BLaER1 (cell line): ENCODE measurements around the gene STOML1.

Experiments
- H3K27ac ChIP-seq: shearing (Covaris generic); formaldehyde crosslinking; 2 replicates; pipeline ENCODE4 v1.8.1; 2022
- H3K27me3 ChIP-seq: shearing (Covaris generic); formaldehyde crosslinking; 2 replicates; pipeline ENCODE4 v1.8.1; 2022
- H3K36me3 ChIP-seq: shearing (Covaris generic); formaldehyde crosslinking; 2 replicates; pipeline ENCODE4 v1.8.1; 2022
- H3K4me1 ChIP-seq: shearing (Covaris generic); formaldehyde crosslinking; 2 replicates; pipeline ENCODE4 v1.8.1; 2022
- H3K4me2 ChIP-seq: shearing (Covaris generic); formaldehyde crosslinking; 2 replicates; pipeline ENCODE4 v1.8.1; 2022
- H3K4me3 ChIP-seq: shearing (Covaris generic); formaldehyde crosslinking; 2 replicates; pipeline ENCODE4 v1.8.1; 2022
- H3K9ac ChIP-seq: shearing (Covaris generic); formaldehyde crosslinking; 2 replicates; pipeline ENCODE4 v1.8.1; 2022
- H3K9me3 ChIP-seq: shearing (Covaris generic); formaldehyde crosslinking; 2 replicates; pipeline ENCODE4 v1.8.1; 2022
- H4K20me1 ChIP-seq: shearing (Covaris generic); formaldehyde crosslinking; 2 replicates; pipeline ENCODE4 v1.8.1; 2022
- Cebpa-rat ChIP-seq: shearing (Covaris generic); IDR thresholded peaks from 2 replicates; pipeline ENCODE4 v1.8.1; 2022

STOML1 gene

GRCh38 chr15:73996267-73996666 is 4.2 kb upstream of the STOML1 start:
- H3K4me3 ChIP-seq: peak overlapping the region; percentile 88
- peaks cover 50% of the 10 kb centered on the region for H4K20me1 ChIP-seq
- H3K36me3 ChIP-seq: peaks cover 29% of the 10 kb centered on the region
- no peak overlapping the region for H3K27ac ChIP-seq
- peak overlapping the region; percentile 97 for H3K4me2 ChIP-seq
- peaks cover 74% of the 10 kb centered on the region for H3K4me1 ChIP-seq
- no peaks in the 10 kb centered on the region for H3K9me3 ChIP-seq
- TF ChIP-seq Cebpa-rat: no peak
- no peak overlapping the region for H3K9ac ChIP-seq
- H3K27me3 ChIP-seq: no peaks in the 10 kb centered on the region

- Histone ChIP-seq H3K27ac (peak overlapping the region; percentile 87), H4K20me1 (peaks cover 39% of the 10 kb centered on the region)
Observed at GRCh38 chr15:73994912-73995622, 3.0 kb upstream of the STOML1 start.

GRCh38 chr15:73994413-73994883 is 2.4 kb upstream of the STOML1 start, which contains the start of gene PML:
Gene PML, plus strand, starts transcription at chr15:73994716. Its CDS starts 97 bp downstream, at chr15:73994813.
- Histone ChIP-seq H4K20me1 (peaks cover 33% of the 10 kb centered on the region), H3K9me3 (no peaks in the 10 kb centered on the region), H3K4me3 (peak within 1 kb of the TSS; percentile 88), H3K36me3 (peaks cover 16% of the 10 kb centered on the region), H3K4me1 (peaks cover 75% of the 10 kb centered on the region), H3K27me3 (no peaks in the 10 kb centered on the region), H3K4me2 (peak within 1 kb of the TSS; percentile 97), H3K9ac (peak within 1 kb of the TSS; percentile 86), H3K27ac (peak within 1 kb of the TSS; percentile 87)
- TF ChIP-seq Cebpa-rat: no peak

More at GRCh38 chr15:73994912-73995622, 3.0 kb upstream of the STOML1 start:
- Histone ChIP-seq H3K4me1 (peaks cover 81% of the 10 kb centered on the region), H3K4me3 (peak overlapping the region; percentile 88), H3K9ac (peak overlapping the region; percentile 86), H3K36me3 (peaks cover 20% of the 10 kb centered on the region), H3K27me3 (no peaks in the 10 kb centered on the region), H3K9me3 (no peaks in the 10 kb centered on the region), H3K4me2 (peak overlapping the region; percentile 97)
- TF ChIP-seq Cebpa-rat: no peak

- Histone ChIP-seq H3K4me3 (peak overlapping the region; percentile 88; the same call in 1 of the 2 replicates), H3K4me2 (peak overlapping the region; percentile 97), H3K27me3 (no peaks in the 10 kb centered on the region), H3K9ac (no peak overlapping the region), H3K4me1 (peaks cover 65% of the 10 kb centered on the region), H3K9me3 (no peaks in the 10 kb centered on the region), H3K27ac (no peak overlapping the region), H3K36me3 (peaks cover 8% of the 10 kb centered on the region), H4K20me1 (peaks cover 23% of the 10 kb centered on the region)
- no peak for TF ChIP-seq Cebpa-rat
Observed at GRCh38 chr15:73993211-73993994, 1.3 kb upstream of the STOML1 start.

- no peaks in the 10 kb centered on the region; the same call in 1 of the 2 replicates for H3K36me3 ChIP-seq
- peak overlapping the region; percentile 67; the same call in 1 of the 2 replicates for H3K27ac ChIP-seq
- H3K9me3 ChIP-seq: no peaks in the 10 kb centered on the region
- H4K20me1 ChIP-seq: peaks cover 14% of the 10 kb centered on the region
- peak overlapping the region; percentile 87 for H3K4me3 ChIP-seq
- TF ChIP-seq Cebpa-rat: no peak
- no peaks in the 10 kb centered on the region for H3K27me3 ChIP-seq
- H3K9ac ChIP-seq: peak overlapping the region; percentile 83; the same call in 1 of the 2 replicates
- H3K4me2 ChIP-seq: peak overlapping the region; percentile 96
- H3K4me1 ChIP-seq: peaks cover 65% of the 10 kb centered on the region
Observed at GRCh38 chr15:73992594-73992898, 451 bp upstream of the STOML1 start.

- H4K20me1 ChIP-seq: peaks cover 1% of the 10 kb centered on the region; the same call in 1 of the 2 replicates
- no peaks in the 10 kb centered on the region for H3K36me3 ChIP-seq
- no peaks in the 10 kb centered on the region for H3K9me3 ChIP-seq
- H3K27ac ChIP-seq: no peak overlapping the region
- H3K27me3 ChIP-seq: no peaks in the 10 kb centered on the region
- H3K4me1 ChIP-seq: peaks cover 54% of the 10 kb centered on the region
- H3K9ac ChIP-seq: peak overlapping the region; percentile 83
- no peak for TF ChIP-seq Cebpa-rat
- peak overlapping the region; percentile 96 for H3K4me2 ChIP-seq
- H3K4me3 ChIP-seq: peak overlapping the region; percentile 87
Observed at GRCh38 chr15:73991260-73991659, 835 bp downstream of the STOML1 start.

GRCh38 chr15:73990250-73991005 is 1.7 kb downstream of the STOML1 start:
- 0 out of 2 replicates have a peak overlapping the region, but pooled peaks have one; percentile 96 for H3K4me2 ChIP-seq
- no peak overlapping the region for H3K27ac ChIP-seq
- peaks cover 51% of the 10 kb centered on the region for H3K4me1 ChIP-seq
- no peaks in the 10 kb centered on the region for H3K9me3 ChIP-seq
- H4K20me1 ChIP-seq: peaks cover 5% of the 10 kb centered on the region
- TF ChIP-seq Cebpa-rat: no peak
- H3K27me3 ChIP-seq: no peaks in the 10 kb centered on the region
- H3K4me3 ChIP-seq: no peak overlapping the region
- no peaks in the 10 kb centered on the region for H3K36me3 ChIP-seq
- H3K9ac ChIP-seq: no peak overlapping the region

- peaks cover 17% of the 10 kb centered on the region for H4K20me1 ChIP-seq
- H3K36me3 ChIP-seq: no peaks in the 10 kb centered on the region
- H3K4me3 ChIP-seq: no peak overlapping the region
- H3K9ac ChIP-seq: no peak overlapping the region
- H3K9me3 ChIP-seq: no peaks in the 10 kb centered on the region
- H3K4me1 ChIP-seq: peaks cover 60% of the 10 kb centered on the region
- H3K27me3 ChIP-seq: no peaks in the 10 kb centered on the region
- no peak overlapping the region for H3K4me2 ChIP-seq
- no peak for TF ChIP-seq Cebpa-rat
- no peak overlapping the region for H3K27ac ChIP-seq
Observed at GRCh38 chr15:73989001-73989798, 2.9 kb downstream of the STOML1 start.

- peaks cover 24% of the 10 kb centered on the region for H4K20me1 ChIP-seq
- H3K9ac ChIP-seq: no peak overlapping the region
- no peak overlapping the region for H3K27ac ChIP-seq
- H3K9me3 ChIP-seq: no peaks in the 10 kb centered on the region
- TF ChIP-seq Cebpa-rat: no peak
- H3K4me1 ChIP-seq: peaks cover 60% of the 10 kb centered on the region
- H3K36me3 ChIP-seq: no peaks in the 10 kb centered on the region
- H3K4me3 ChIP-seq: no peak overlapping the region
- peak overlapping the region; percentile 33 for H3K4me2 ChIP-seq
- no peaks in the 10 kb centered on the region for H3K27me3 ChIP-seq
Observed at GRCh38 chr15:73988445-73988969, 3.6 kb downstream of the STOML1 start.
